SU-DHL-6 (cell line): ENCODE results near the gene CYP3A5.

ENCODE experiments used
- CTCF ChIP-seq: fragments of 200-600 bp; sonication (generic); IDR thresholded peaks from one replicate; pipeline ENCODE4 v1.5.1; 2017; ENCODE audit warnings: antibody characterized with exemption, mild to moderate bottlenecking, low read length, moderate library complexity; ENCODE audit not compliant: insufficient read depth, poor library complexity, severe bottlenecking
- EZH2phosphoT487 ChIP-seq: fragments of 200-600 bp; sonication (generic), shearing (Covaris generic); conservative IDR thresholded peaks from 2 replicates; pipeline ENCODE4 v1.6.1; 2018; ENCODE audit warnings: mild to moderate bottlenecking, antibody characterized with exemption, low read length, moderate library complexity, mixed read lengths

- TF ChIP-seq CTCF (no peak), EZH2phosphoT487 (no peak)
Observed at GRCh38 chr7:99653754-99654153, 26.0 kb downstream of the CYP3A5 start.
